ENCODE results near the gene CCDC71.
A peak's percentile ranks its signal among the peaks of the same experiment; 100 is the strongest.

Gene CCDC71

DNA sequence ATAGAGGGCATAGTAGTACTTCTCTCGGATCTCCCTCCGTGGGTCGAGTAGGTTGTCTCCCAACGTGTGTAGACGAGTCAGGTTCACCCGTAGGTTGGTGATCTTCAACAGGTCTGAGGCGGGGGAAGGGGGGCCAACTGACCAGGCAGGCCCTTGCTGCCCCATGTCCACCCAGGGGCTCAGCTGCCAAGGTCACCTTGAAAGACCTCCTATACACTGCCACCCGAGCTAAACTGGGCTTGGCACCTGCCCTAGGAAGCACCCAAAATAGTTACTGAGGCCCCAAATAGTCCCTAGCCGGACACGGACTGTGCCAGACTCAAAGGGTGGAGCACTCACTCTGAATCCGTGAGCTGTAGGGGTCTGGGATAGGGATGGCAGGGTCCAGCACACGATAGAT, 35.1 kb downstream of the CCDC71 start:
- no peak for DNase-seq (ENCODE audit: low read depth)

DNA sequence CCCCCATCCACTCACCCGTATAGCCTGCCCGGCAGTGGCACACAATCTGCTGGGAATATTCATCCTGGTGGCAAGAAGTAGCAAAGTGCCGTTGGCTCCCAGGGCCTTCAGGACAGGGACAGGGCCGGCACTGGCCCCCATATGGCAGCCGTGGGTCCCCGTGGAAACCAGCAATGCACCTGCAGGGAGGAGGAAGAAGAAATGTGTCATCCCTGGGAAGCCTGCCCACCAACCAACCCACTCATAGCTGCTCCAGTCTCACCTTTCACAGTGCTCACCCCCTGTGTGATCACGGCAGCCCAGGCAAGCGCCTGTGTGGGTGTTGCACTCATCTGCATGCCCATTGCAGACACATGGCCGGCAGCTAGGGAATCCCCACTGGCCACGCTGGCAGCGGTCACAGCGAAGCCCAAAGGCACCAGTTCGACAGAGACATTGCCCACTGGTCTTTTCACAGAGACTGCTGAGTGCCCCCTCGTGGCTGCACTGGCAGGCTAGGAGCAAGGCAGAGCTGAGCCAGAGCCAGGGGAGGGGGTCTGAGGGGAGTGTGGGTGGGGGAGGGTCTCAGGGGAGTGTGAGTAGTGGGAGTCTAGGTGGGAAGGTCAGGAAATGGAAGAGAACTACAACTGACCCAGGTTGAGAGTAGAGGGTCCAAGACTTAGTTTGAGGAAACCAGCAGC, 41.0 kb downstream of the CCDC71 start:
- no peak for DNase-seq (ENCODE audit: low read depth)

- DNase-seq (ENCODE audit: low read depth), result no peak
Measured at GRCh38 chr3:49124203-49124602, 41.9 kb downstream of the CCDC71 start.

DNA sequence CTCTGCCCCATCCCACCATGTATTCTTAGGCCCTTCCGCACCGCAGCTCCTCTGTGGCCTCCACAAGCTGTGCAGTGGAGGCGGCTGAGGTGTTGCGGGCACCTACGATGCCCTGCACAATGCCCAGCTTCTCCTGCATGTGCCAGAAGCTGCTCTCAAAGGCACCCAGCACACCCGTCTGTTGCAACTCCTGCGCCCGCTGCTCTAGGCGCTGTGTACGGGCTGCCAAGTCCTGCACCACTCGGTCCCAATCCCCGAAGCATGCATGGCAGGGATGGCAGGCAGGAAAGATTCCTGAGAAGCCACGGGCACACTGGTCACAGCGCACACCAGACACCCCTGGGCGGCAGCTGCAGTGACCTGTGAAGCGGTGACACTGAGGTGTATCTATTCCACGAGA, 42.4 kb downstream of the CCDC71 start:
- no peak for DNase-seq (ENCODE audit: low read depth)

DNA sequence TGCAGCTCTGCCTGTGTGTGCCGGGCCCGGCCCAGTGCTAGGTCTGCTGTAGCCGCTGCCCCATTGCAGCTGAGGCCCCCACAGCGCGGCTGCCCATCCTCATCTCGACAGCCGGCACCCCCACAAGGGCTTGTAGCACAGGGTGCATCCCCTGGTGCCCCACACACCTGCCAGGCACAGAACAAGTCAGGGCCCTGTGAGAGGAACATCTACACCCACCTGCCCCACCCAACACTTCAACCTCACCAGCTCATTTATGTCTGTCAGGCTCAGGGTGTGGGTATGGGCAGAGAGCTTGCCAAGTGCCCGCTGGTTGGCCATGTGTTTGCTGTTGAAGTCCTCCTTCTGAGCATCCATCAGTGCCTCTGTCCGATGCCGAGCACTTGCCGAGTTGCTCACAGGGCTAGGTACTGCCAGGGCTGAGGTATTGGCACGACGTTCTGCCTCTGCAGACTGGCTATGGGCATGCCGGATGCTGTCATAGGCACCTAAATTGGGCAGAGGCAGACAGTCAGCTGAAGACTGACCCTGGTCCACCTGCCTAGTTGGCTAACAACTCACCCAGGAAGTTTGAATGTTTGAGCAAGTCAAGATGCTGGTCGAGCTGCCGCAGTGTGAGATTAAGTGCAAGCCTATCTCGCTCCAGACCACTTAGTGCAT, 43.1 kb downstream of the CCDC71 start:
- DNase-seq (ENCODE audit: low read depth), result no peak

DNA sequence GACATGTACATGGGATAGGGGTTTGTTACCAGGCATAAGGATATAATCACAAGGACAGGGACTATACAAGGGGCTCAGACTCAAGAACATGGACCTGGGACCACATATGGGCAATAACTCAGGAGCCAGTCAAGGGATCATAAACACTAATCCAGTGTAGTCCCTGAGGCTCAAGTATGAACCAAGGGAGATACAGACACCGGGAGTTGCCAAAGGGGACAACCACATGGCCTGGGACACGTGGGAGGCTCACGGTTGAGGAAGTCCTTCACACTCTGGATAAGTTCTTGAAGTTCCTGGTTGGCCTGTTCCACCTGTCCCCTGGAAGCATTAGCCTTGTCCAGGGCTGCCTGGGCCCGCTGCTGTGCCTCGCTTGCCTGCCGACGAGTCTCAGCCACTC, 43.7 kb downstream of the CCDC71 start:
- DNase-seq (ENCODE audit: low read depth), result no peak

DNA sequence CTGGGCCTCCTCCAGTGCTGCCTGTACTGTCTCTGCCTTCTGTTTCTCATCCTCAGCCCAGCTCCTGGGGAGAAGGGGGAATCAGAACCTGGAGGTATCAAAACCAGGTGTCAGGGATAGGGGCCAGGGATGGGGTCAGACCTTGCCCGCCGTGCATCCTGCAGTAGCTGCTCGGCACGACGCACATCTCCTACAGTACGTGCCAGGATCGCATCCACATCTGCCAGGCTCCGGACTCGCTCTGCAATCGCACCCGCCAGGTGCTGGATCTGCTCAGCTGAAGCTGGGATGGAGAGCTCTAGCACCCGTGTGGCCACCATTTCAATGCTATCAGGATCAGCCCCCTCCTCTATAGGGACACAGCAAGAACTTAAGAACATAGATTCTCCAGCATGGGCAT, 44.1 kb downstream of the CCDC71 start:
- DNase-seq (ENCODE audit: low read depth), result no peak

- DNase-seq (ENCODE audit: low read depth), result no peak
Measured at GRCh38 chr3:49121132-49121736, 44.9 kb downstream of the CCDC71 start.

DNA sequence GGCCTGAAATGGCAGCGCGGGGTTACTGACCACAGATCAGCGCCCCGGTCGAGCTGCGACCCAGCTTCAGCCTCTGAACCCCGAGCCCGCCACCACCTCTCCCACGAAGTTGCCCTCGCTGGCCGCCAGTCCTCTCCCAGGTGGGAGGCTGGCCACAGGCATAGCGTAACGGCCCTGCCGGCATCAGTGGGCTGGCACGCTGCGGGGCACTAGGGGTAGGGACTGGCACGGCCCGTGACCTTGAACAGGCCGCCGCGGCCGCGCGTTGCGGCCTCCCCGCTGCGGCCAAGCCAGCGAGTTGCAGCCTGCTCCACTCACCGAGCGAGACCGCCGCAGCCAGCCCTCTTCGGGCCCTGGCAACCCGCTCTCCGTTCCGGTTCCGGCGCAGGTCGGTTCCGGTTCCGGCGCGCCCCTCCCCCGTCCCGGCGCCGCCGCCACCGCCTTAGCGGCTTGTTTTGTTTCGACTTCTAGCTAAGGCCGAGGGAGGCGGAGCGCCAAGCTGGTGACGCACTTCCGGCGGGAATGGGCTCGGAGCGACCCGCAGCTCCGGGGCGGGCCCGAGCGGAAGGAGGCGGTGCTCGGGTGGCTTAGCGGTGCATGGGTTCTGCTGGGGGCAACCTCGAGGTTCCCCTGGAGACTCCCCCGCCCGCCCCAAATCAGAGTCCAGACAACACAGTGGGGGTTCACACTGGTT, 45.5 kb downstream of the CCDC71 start, which contains the start of gene USP19:
TSS of gene USP19 (minus strand) at position 386 of the 694 bp plus-strand sequence. CDS start 1,678 bp downstream, outside the sequence.
- peak; percentile 91 for DNase-seq (ENCODE audit: low read depth)

DNA sequence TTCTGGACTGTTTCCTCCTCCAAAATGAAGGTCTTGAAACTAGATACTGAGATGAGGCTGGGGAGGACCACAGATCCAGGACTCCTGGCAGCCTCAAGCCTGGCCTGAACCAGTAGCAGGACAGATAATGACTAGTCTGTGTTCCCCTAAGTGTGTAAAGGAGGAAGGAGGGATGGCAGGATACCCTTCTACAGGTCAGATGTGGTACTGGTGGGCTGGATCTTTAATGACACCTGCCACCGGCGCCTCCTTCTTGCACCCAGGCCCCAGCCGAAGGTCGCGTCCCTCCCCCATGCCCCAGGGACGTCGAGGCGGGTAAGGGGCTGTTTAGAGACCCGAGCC, 46.1 kb downstream of the CCDC71 start:
- no peak for DNase-seq (ENCODE audit: low read depth)

GRCh38 chr3:49119439-49119838, 46.7 kb downstream of the CCDC71 start:
- DNase-seq (ENCODE audit: low read depth), result no peak

DNA sequence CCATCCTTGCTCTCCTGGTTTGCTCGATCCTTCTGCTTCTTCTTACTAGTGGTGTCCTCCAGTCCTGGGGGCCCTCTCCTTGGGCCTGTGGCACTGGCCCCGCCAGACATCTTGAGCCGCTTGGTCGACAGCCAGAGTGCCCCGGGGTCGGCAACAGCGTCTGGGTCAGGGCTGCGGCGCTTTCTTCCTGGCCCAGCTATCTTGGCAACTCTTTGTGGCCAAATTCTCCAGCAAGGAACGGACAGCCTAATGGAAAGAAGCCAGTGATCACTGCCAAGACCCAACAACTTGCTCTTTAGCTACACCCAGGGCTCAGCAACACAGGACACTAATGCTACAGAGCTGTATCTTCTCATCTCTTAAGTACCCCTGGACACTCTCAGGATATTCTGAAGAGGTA, 47.1 kb downstream of the CCDC71 start:
- no peak for DNase-seq (ENCODE audit: low read depth)

Data from T-helper 22 cell (primary cell).